GM21367 (cell line): ENCODE results near the gene WDR7.
A peak's percentile ranks its signal among the peaks of the same experiment; 100 is the strongest.
"Not testable (repeated sequence)": the region's sequence is repeated elsewhere in the genome, so short reads cannot be mapped to it uniquely, and the experiment has no call there.

ENCODE experiments used
- ATAC-seq: cut with Tn5 transposase; IDR thresholded peaks from one replicate; pipeline ENCODE4 v1.9.1; 2021; ENCODE audit not compliant: unreplicated experiment

The WDR7 gene

GRCh38 chr18:56652802-56653201 is 1.6 kb downstream of the WDR7 start:
- no peak for ATAC-seq

DNA sequence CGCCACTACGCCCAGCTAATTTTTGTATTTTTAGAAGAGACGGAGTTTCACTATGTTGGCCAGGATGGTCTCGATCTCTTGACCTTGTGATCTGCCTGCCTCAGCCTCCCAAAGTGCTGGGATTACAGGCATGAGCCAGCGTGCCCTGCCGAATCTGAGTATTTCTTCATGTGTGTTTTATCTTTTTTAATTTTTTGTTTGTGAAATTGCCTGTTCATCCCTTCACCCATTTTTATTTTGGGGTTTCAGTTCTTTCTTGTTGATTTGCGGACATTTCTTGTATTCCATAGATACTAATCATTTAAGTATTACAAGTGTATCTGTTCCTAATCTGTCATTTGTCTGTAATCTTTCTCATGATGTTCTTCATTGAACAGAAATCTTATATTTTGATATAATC is 3.1 kb downstream of the WDR7 start:
- ATAC-seq, result not testable (repeated sequence)

DNA sequence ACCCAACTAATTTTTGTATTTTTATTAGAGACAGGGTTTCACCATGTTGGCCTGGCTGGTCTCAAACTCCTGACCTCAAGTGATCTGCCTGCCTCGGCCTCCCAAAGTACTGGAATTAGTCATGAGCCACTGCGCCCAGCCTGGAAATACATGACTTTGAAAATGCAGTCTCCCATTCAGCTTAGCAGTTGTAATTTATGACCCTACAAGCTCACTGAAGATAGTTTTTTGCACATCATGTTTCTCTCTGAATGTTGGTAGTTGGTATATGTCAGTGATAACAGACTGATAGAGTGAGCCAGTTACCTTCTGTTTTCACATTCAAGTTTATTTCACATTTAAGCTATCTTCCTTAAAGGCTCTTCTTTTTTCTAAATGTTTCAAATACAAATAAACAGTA is 7.1 kb downstream of the WDR7 start:
- ATAC-seq, result no peak

DNA sequence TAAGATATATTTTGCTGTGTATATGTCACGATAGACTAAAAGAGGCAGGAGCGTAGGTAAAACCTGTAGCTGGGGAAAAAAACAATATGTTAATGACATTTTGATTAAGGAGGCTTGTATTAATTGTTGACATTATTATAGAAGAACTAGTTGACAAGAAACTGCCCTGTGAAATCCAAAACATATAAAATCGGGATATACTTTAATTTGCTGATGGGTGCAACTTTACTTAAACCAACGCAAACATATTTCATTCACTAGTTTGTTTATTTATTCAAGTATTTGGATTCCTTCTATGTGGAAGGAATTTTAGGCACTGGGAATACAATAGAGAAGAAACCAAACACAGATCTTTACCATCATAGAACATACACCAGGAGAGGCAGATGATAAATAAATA is 8.0 kb downstream of the WDR7 start:
- no peak for ATAC-seq

DNA sequence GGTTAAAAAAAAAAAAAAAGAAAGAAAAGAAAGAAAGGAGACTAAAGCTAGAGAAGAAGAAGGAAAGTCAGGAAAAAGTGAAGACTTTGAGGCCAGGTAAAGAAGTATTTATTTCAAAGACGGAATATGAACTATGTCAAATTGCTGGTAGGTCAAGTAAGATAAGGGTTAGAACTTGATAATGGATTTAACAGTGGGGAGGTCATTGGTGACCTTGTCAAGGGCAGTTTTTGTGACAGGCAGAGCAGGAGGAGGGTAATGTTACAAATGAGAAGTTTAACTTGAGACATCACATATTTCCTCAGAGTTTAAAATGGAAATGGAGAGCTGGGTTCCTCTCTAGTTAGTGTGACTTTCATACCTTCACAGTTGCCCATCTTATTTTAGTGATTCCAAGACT is 9.5 kb downstream of the WDR7 start:
- ATAC-seq, result no peak

- no peak for ATAC-seq
Measured at GRCh38 chr18:56661360-56662062, 10.4 kb downstream of the WDR7 start.

GRCh38 chr18:56662063-56662408 is 10.9 kb downstream of the WDR7 start:
- no peak for ATAC-seq

- no peak for ATAC-seq
Measured at GRCh38 chr18:56662502-56662901, 11.3 kb downstream of the WDR7 start.

GRCh38 chr18:56662902-56663301 is 11.7 kb downstream of the WDR7 start:
- no peak for ATAC-seq

DNA sequence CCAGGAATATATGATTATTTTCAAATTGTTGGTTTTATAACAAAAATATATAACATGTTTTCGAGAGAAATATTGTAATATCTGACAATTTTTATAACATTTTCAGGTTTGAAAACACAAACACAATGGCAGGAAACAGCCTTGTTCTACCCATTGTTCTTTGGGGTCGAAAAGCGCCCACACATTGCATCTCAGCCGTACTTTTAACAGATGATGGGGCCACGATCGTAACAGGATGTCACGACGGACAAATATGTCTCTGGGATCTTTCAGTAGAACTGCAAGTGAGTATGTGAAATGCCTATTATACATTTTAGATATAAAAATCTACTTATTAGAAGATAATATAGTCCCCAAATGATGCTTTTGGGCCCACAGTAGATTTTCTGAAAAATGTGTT is 21.2 kb downstream of the WDR7 start:
- no peak for ATAC-seq

- ATAC-seq, result no peak
Measured at GRCh38 chr18:56672981-56673380, 21.8 kb downstream of the WDR7 start.

GRCh38 chr18:56676639-56677038 is 25.5 kb downstream of the WDR7 start:
- ATAC-seq, result no peak

DNA sequence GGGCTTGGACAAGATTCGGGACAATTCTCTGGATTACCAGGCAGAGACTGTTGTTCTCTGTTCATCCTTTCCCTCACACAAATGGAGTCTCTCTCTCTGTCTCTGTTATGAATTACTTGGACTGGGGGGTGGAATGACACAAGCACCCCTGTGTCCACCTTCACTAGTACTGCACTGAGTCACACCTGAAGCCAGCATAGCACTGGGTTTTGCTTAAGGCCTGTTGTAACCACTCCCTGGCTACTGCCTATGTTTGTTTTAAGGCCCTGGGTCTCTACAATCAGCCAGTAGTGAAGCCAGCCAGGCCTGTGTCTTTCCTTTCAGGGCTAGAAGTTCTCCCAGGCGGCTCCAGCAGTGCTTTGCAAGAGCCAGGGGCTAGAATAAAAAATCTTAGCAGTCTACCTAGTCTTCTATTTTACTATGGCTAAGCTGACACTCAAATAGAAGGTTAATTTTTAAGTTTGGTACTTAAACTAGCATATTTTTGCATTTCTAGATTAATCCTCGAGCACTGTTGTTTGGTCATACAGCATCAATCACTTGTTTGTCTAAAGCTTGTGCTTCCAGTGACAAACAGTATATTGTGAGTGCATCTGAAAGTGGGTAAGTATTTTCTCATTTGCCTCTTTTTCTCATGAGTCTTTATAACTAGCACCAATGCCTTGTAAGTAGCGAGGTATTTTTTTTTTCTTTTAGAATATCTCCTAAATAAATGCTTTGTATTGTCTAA is 27.8 kb downstream of the WDR7 start:
- no peak for ATAC-seq

DNA sequence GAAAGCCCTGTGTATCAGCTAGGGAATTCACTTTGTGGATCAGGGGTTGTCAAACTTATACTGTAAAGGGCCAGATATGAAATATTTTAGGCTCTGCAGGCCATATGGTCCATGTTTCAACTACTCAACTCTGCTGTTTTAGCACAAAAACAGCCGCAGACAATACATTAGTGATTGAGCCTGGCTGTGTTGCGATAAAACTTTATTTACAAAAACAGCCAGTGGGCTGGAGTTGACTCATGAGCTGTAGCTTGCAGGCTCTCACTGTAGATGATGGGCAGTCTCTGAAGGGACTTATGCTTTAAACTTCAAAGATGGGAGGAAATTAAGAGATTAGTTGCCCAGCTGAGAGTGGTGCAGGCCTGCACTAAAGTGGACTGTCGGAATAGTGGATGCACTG is 33.1 kb downstream of the WDR7 start:
- ATAC-seq, result no peak

- ATAC-seq, result no peak
Measured at GRCh38 chr18:56691530-56691929, 40.4 kb downstream of the WDR7 start.

DNA sequence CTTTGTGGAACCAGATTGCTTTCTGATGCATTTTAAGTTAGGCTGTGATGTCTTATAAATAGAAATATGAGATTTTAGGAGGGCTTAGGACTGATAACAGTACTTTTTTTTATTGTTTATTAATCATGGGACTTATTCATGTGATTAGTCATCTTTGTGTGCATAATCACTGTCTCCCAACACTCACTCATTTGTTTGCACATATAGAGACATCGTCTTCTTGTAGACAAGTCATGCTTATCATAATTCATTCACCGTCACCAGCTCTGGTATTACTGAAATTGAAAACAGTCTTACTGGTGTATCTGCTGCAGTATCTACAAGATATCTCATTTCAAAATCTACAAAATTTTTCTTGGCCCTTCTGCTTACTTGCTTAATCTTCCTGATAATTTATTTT is 45.8 kb downstream of the WDR7 start:
- ATAC-seq, result no peak

DNA sequence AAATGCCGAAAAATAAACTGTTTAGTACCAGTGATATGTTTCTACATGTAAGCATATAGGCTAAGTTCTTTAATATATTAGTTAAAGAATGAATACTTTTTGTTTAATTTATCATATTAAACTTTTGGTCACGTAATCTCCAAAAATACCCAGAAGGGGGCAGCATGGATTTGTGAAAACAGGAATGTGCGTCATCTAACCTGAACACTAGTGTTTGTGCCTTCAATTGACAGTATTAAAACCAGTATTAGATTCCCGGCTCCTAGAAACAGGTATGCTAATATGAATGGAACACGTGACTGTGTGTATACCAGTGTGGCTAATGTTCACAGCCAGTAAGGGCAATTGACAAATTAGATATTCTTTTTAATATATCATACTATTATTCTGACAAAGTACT is 51.8 kb downstream of the WDR7 start:
- no peak for ATAC-seq

- ATAC-seq, result peak; percentile 98
Measured at GRCh38 chr18:56709463-56709862, 58.3 kb downstream of the WDR7 start.

GRCh38 chr18:56711708-56712445 is 60.7 kb downstream of the WDR7 start:
- no peak for ATAC-seq

GRCh38 chr18:56712761-56713160 is 61.6 kb downstream of the WDR7 start:
- no peak for ATAC-seq

DNA sequence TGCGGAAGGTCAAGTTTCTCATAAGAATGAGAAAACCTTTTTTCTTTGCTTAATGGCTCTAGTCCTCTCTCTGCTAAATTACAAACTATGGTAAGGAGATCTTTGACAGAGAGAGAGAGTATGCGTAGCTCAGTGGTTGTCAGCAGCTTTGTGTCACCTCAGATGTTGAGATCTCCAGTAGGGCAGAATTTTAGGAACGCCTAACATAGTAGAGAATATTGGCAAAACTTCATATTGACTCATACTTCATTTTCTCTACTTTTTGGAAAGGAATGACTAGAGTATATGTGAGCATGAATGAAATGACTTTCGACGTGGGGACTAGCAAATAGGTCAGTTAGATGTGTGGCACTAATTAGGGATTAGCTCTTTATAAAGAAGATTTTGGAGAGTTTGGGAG is 64.0 kb downstream of the WDR7 start:
- no peak for ATAC-seq

- no peak for ATAC-seq
Measured at GRCh38 chr18:56716692-56717146, 65.6 kb downstream of the WDR7 start.
